Activated naive CD4-positive, alpha-beta T cell treated with anti-CD3 and anti-CD28 coated beads for 36 hours (primary cell): ENCODE measurements around the gene NIFK. TPM values are rescaled to one million over a fixed set of nuclear protein-coding genes. Genes with fewer than 3 reads are reported as not detected.
A peak's percentile ranks its signal among the peaks of the same experiment; 100 is the strongest.
"Not testable (repeated sequence)": the region's sequence is repeated elsewhere in the genome, so short reads cannot be mapped to it uniquely, and the experiment has no call there.

Experiments
- CTCF ChIA-PET: fragments of 350-600 bp; sonication (Branson Sonifier 250); formaldehyde crosslinking; loops from one replicate; lab custom pipeline; 2021; ENCODE audit warnings: antibody characterized with exemption; lab: Charles Lee
- DNase-seq: peaks from one replicate; pipeline ENCODE4 v3.0.0-alpha.2; 2020
- H3K27ac Mint-ChIP-seq: one replicate; pipeline ENCODE4 v1.8.0; 2021; ENCODE audit warnings: mild to moderate bottlenecking, mixed read lengths
- H3K27me3 Mint-ChIP-seq: one replicate; pipeline ENCODE4 v1.8.0; 2021; ENCODE audit warnings: low read depth, mixed read lengths
- H3K36me3 Mint-ChIP-seq: one replicate; pipeline ENCODE4 v1.8.0; 2021; ENCODE audit warnings: low read depth, mixed read lengths
- H3K4me1 Mint-ChIP-seq: one replicate; pipeline ENCODE4 v1.8.0; 2021; ENCODE audit warnings: low read depth, mixed read lengths
- H3K4me3 Mint-ChIP-seq: one replicate; pipeline ENCODE4 v1.8.0; 2021; ENCODE audit warnings: mild to moderate bottlenecking, moderate library complexity, mixed read lengths
- H3K9me3 Mint-ChIP-seq: one replicate; pipeline ENCODE4 v1.8.0; 2021; ENCODE audit warnings: mixed read lengths
- intact Hi-C: fragments of 100-400 bp; cut with micrococcal nuclease; formaldehyde crosslinking; loops from one replicate; pipeline ENCODE4 v1.15.1; 2023
- total RNA-seq, 2 experiments: library from RNA; stranded (reverse); gene quantifications; one replicate each; pipeline ENCODE4 v1.2.3, GENCODE V29; 2021

NIFK gene
- total RNA-seq, 2 experiments from 2014 or later = 112 to 117 TPM

- Mint-ChIP-seq H3K36me3 (peaks cover 8% of the 10 kb centered on the region), H3K4me1 (peaks cover 32% of the 10 kb centered on the region), H3K9me3 (no peaks in the 10 kb centered on the region), H3K27me3 (no peaks in the 10 kb centered on the region), H3K27ac (peak within 1 kb of the TSS; percentile 80), H3K4me3 (peak within 1 kb of the TSS; percentile 91)
- peak; percentile 98 for DNase-seq
- intact Hi-C loops = loop anchor here (1.0 kb wide), 5 partner anchors 9 to 225 kb away; partner anchors contain the start of genes CLASP1, NIFK and RNU4ATAC
- CTCF ChIA-PET = no interaction called here
Observed at GRCh38 chr2:121755237-121756111, 18.8 kb upstream of the NIFK start, which contains the start of gene TSN. Gene TSN (plus strand): TSS chr2:121755651. CDS start chr2:121755780, 129 bp downstream.

- Mint-ChIP-seq H3K9me3 (no peaks in the 10 kb centered on the region), H3K36me3 (peaks cover 4% of the 10 kb centered on the region)
- intact Hi-C loops = loop anchor here (1.0 kb wide), 5 partner anchors 9 to 225 kb away; partner anchors contain the start of genes CLASP1, NIFK and RNU4ATAC
Observed at GRCh38 chr2:121754851-121755236, 18.2 kb upstream of the NIFK start.

DNA sequence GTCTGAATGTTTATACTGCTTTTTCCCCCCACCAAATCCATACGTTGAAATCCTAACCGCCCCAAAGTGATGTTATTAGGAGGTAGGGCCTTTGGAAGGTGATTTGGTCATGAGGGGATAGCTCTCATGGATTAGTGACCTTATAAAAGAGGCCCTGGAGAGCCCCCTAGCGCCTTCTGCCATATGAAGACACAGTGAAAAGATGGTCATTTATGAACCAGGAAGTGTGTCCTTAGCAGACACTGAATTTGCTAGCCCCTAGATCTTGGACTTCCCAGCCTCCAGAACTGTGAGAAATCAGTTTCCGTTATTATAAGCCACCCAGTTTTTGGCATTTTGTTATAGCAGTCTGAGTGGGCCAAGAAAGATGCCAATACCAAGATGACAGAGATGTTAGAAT lies 11.5 kb upstream of the NIFK start:
- no peak overlapping the region for H3K27ac Mint-ChIP-seq
- no peaks in the 10 kb centered on the region for H3K9me3 Mint-ChIP-seq
- peak; percentile 31 for DNase-seq
- H3K36me3 Mint-ChIP-seq = no peaks in the 10 kb centered on the region
- peaks cover 12% of the 10 kb centered on the region for H3K4me1 Mint-ChIP-seq
- H3K4me3 Mint-ChIP-seq = no peak overlapping the region
- CTCF ChIA-PET = no interaction called here
- no peaks in the 10 kb centered on the region for H3K27me3 Mint-ChIP-seq
- intact Hi-C loops = no loop called here

More at GRCh38 chr2:121754851-121755236, 18.2 kb upstream of the NIFK start:
- H3K27ac Mint-ChIP-seq = peak overlapping the region; percentile 70
- no peaks in the 10 kb centered on the region for H3K27me3 Mint-ChIP-seq
- H3K4me1 Mint-ChIP-seq = peaks cover 27% of the 10 kb centered on the region
- DNase-seq = no peak
- peak overlapping the region; percentile 91 for H3K4me3 Mint-ChIP-seq
- CTCF ChIA-PET = no interaction called here

GRCh38 chr2:121746071-121746578 lies 9.4 kb upstream of the NIFK start:
- no peak overlapping the region for H3K4me3 Mint-ChIP-seq
- peak; percentile 57 for DNase-seq
- no peaks in the 10 kb centered on the region for H3K9me3 Mint-ChIP-seq
- peaks cover 12% of the 10 kb centered on the region for H3K4me1 Mint-ChIP-seq
- intact Hi-C loops = loop anchor here (1.0 kb wide), 2 partner anchors 9 to 16 kb away; partner anchors contain the start of gene TSN
- no peaks in the 10 kb centered on the region for H3K27me3 Mint-ChIP-seq
- H3K27ac Mint-ChIP-seq = peak overlapping the region; percentile 62
- CTCF ChIA-PET = no interaction called here
- no peaks in the 10 kb centered on the region for H3K36me3 Mint-ChIP-seq

DNA sequence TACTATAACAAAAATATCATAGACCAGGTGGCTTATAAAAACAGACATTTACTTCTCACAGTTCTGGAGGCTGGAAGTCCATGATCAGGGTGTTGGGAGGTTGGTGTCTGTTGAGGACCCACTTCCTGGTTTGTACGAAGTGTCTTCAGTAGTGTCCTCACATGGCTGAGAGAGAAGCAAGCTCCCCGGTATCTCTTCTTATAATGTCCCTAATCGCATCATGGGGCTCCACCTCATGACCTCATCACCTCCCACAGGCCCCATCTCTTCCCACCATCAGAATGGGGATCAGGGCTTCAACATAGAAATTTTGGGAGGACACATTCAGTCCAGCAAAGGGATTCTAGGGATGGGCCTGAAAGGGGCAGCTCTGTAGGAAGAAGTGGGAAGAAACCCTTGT lies 4.8 kb upstream of the NIFK start:
- peaks cover 22% of the 10 kb centered on the region for H3K4me1 Mint-ChIP-seq
- intact Hi-C loops = no loop called here
- H3K27me3 Mint-ChIP-seq = no peaks in the 10 kb centered on the region
- CTCF ChIA-PET = no interaction called here
- DNase-seq = no peak
- peaks cover 2% of the 10 kb centered on the region for H3K36me3 Mint-ChIP-seq
- H3K27ac Mint-ChIP-seq = no peak overlapping the region
- H3K4me3 Mint-ChIP-seq = no peak overlapping the region
- H3K9me3 Mint-ChIP-seq = no peaks in the 10 kb centered on the region

DNA sequence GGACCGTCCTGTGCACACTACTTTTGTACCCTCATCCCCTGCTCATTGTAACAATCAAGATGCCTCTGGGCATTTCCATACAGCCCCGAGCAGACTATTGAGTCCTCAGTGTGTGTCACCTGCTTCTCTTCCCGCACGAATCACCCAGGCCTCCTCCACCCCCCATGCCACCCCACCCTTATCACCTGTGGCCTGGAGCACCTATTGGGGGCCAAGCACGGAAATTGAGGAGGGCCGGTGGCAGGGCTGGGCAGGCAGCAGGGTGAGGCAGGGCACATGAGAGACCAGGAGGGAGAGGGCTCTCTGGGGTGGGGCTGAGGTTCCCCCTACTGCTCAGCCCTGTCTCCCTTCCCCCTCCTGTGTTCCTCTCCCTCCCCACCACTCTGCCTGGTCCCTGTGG lies 4.3 kb upstream of the NIFK start:
- Mint-ChIP-seq H3K4me1 (peaks cover 17% of the 10 kb centered on the region), H3K9me3 (no peaks in the 10 kb centered on the region), H3K27ac (no peak overlapping the region), H3K27me3 (no peaks in the 10 kb centered on the region), H3K4me3 (no peak overlapping the region), H3K36me3 (peaks cover 6% of the 10 kb centered on the region)
- CTCF ChIA-PET = no interaction called here
- intact Hi-C loops = no loop called here
- no peak for DNase-seq

DNA sequence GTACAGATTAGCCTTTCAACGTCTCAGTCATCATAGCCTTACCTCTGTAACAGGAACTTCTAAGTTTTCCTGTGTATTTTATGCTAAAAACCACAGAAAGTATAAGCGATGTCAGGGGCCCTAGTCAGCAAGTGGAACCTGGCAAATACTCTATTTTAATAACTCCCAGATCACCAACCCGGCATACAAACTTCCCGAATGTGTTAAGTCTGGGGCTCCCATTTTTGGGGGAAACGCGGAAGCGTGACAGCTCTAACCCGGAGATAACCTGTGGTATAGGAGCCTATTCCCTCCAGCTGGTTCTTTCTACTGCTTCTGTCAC lies 574 bp downstream of the NIFK start:
- Mint-ChIP-seq H3K4me1 (peaks cover 47% of the 10 kb centered on the region), H3K27me3 (no peaks in the 10 kb centered on the region), H3K36me3 (peaks cover 38% of the 10 kb centered on the region), H3K9me3 (no peaks in the 10 kb centered on the region), H3K4me3 (peak overlapping the region; percentile 90), H3K27ac (peak overlapping the region; percentile 93)
- CTCF ChIA-PET = interaction anchor here (0.5 to 1.7 kb wide), 7 partner anchors 22 to 205 kb away, joined by 3 to 5 read pairs (median 3); no protein-coding TSS in a partner anchor
- DNase-seq = no peak
- intact Hi-C loops = loop anchor here (1.0 to 10.0 kb wide), 6 partner anchors 13 to 1483 kb away; partner anchors contain the start of genes RALB, RNU4ATAC and TSN

DNA sequence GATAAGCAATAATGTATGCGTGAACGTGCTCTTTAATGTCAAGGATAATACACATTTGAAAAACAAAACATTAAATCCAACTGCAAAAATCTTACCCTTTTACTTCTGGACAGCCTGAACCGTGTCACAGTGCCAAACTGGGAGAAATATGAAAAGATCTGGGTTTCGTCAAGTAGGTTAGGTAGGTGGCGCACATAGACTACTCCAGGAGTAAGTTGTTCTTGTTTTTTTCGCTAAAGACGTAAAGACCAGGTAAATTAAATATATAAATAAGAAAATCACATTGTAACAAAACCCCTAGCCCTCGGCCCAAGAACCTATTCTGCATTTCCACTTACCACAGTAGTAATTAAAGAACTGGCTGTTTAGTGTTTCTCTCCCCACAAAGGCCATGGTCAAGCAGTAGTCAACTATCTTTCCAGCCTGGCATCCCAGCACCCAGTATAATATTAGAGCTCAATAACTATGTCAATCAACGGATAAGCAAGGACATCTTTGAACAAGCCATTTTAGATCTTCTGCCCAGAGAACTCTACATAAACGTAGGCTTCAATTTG lies 1.1 kb downstream of the NIFK start:
- H3K9me3 Mint-ChIP-seq = no peaks in the 10 kb centered on the region
- CTCF ChIA-PET = interaction anchor here (1.1 to 1.7 kb wide), 4 partner anchors 23 to 36 kb away, joined by 3 to 6 read pairs (median 4); no protein-coding TSS in a partner anchor
- peak overlapping the region; percentile 93 for H3K27ac Mint-ChIP-seq
- H3K27me3 Mint-ChIP-seq = no peaks in the 10 kb centered on the region
- H3K4me3 Mint-ChIP-seq = peak overlapping the region; percentile 90
- H3K4me1 Mint-ChIP-seq = peaks cover 52% of the 10 kb centered on the region
- peaks cover 41% of the 10 kb centered on the region for H3K36me3 Mint-ChIP-seq
- intact Hi-C loops = loop anchor here (1.0 to 10.0 kb wide), 8 partner anchors 8 to 1483 kb away; partner anchors contain the start of genes RALB, RNU4ATAC and TSN
- peak; percentile 22 for DNase-seq

GRCh38 chr2:121734544-121734943 lies 2.1 kb downstream of the NIFK start:
- H3K9me3 Mint-ChIP-seq, H3K27ac Mint-ChIP-seq, H3K27me3 Mint-ChIP-seq, DNase-seq: not testable (repeated sequence)
- CTCF ChIA-PET = interaction anchor here (0.7 to 1.5 kb wide), 2 partner anchors 35 to 65 kb away, joined by 3 to 6 read pairs; no protein-coding TSS in a partner anchor
- Mint-ChIP-seq H3K4me3 (peak overlapping the region; percentile 21), H3K36me3 (peaks cover 51% of the 10 kb centered on the region), H3K4me1 (peaks cover 60% of the 10 kb centered on the region)
- intact Hi-C loops = loop anchor here (10.0 kb wide), 1 partner anchor 400 kb away; no protein-coding TSS in a partner anchor

- no peaks in the 10 kb centered on the region for H3K9me3 Mint-ChIP-seq
- peak overlapping the region; percentile 75 for H3K27ac Mint-ChIP-seq
- H3K4me3 Mint-ChIP-seq = peak overlapping the region; percentile 13
- H3K36me3 Mint-ChIP-seq = peaks cover 74% of the 10 kb centered on the region
- H3K27me3 Mint-ChIP-seq = no peaks in the 10 kb centered on the region
- CTCF ChIA-PET = no interaction called here
- intact Hi-C loops = loop anchor here (10.0 kb wide), 1 partner anchor 403 kb away; no protein-coding TSS in a partner anchor
- no peak for DNase-seq
- H3K4me1 Mint-ChIP-seq = peaks cover 68% of the 10 kb centered on the region
Observed at GRCh38 chr2:121731366-121731765, 5.3 kb downstream of the NIFK start.

DNA sequence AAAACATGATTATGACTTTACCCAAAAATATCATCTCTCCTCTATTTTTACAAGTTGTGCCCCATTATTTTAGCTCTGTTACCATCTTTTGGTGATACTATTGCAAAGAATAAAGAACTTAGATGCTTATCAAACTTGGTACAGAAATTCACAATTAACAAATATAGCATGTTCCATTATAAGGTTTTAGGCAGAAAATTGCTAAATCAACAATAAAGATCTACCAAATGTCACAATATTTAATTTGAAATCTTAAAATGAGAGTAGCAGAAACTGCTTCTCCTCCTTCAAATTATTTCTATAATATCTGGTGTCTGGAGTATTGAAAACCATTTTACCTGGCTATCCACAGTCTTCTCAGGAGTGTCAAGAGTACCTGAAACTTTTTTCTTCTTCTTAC lies 8.7 kb downstream of the NIFK start:
- CTCF ChIA-PET = interaction anchor here (0.6 kb wide), 1 partner anchor 1950 kb away, joined by 3 read pairs; no protein-coding TSS in a partner anchor
- H3K36me3 Mint-ChIP-seq = peaks cover 63% of the 10 kb centered on the region
- DNase-seq = no peak
- no peaks in the 10 kb centered on the region for H3K9me3 Mint-ChIP-seq
- H3K27me3 Mint-ChIP-seq = no peaks in the 10 kb centered on the region
- H3K4me3 Mint-ChIP-seq = no peak overlapping the region
- H3K27ac Mint-ChIP-seq = peak overlapping the region; percentile 75
- intact Hi-C loops = loop anchor here (1.0 kb wide), 1 partner anchor 7 kb away; no protein-coding TSS in a partner anchor
- peaks cover 62% of the 10 kb centered on the region for H3K4me1 Mint-ChIP-seq

DNA sequence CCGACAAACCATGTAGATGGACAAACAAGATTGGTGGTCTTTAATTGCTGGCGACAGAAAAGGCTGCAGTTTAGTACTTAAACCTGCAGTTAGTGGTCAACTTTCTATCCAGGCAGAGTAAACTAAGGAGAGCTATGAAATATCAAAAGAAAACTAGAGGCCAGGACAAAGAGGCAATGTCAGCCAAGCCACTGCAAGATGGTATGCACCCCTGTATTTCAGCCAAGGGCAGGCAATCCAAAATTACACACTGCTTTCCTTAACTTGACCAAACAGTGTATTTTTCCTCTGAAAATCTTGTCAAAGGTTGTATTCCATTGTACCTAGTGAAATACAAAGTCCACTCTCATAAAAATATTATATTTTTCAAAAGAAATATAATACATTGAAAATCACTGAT lies 9.3 kb downstream of the NIFK start:
- no peaks in the 10 kb centered on the region for H3K9me3 Mint-ChIP-seq
- intact Hi-C loops = loop anchor here (1.0 kb wide), 1 partner anchor 8 kb away; no protein-coding TSS in a partner anchor
- peaks cover 58% of the 10 kb centered on the region for H3K36me3 Mint-ChIP-seq
- H3K4me3 Mint-ChIP-seq = no peak overlapping the region
- no peak for DNase-seq
- peak overlapping the region; percentile 75 for H3K27ac Mint-ChIP-seq
- H3K4me1 Mint-ChIP-seq = peaks cover 66% of the 10 kb centered on the region
- H3K27me3 Mint-ChIP-seq = no peaks in the 10 kb centered on the region
- CTCF ChIA-PET = no interaction called here
